Measurements from ENCODE around the gene PTPN13.

PTPN13 gene

GRCh38 chr4:86769794-86770193 lies 175.7 kb downstream of the PTPN13 start:
- no peak for DNase-seq (ENCODE audit: low spot score)
- in situ Hi-C loops (cut with MboI; ENCODE audit: low pct_unique_long_range_greater_than_20kb, low sequenced_read_pairs, unreplicated experiment), result no loop called here
- TF ChIP-seq, protein P1, sequence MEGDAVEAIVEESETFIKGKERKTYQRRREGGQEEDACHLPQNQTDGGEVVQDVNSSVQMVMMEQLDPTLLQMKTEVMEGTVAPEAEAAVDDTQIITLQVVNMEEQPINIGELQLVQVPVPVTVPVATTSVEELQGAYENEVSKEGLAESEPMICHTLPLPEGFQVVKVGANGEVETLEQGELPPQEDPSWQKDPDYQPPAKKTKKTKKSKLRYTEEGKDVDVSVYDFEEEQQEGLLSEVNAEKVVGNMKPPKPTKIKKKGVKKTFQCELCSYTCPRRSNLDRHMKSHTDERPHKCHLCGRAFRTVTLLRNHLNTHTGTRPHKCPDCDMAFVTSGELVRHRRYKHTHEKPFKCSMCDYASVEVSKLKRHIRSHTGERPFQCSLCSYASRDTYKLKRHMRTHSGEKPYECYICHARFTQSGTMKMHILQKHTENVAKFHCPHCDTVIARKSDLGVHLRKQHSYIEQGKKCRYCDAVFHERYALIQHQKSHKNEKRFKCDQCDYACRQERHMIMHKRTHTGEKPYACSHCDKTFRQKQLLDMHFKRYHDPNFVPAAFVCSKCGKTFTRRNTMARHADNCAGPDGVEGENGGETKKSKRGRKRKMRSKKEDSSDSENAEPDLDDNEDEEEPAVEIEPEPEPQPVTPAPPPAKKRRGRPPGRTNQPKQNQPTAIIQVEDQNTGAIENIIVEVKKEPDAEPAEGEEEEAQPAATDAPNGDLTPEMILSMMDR (IDR thresholded peaks at IDR 0.05; ENCODE audit: extremely low read depth, insufficient read depth, missing control alignments), result no peak

DNA sequence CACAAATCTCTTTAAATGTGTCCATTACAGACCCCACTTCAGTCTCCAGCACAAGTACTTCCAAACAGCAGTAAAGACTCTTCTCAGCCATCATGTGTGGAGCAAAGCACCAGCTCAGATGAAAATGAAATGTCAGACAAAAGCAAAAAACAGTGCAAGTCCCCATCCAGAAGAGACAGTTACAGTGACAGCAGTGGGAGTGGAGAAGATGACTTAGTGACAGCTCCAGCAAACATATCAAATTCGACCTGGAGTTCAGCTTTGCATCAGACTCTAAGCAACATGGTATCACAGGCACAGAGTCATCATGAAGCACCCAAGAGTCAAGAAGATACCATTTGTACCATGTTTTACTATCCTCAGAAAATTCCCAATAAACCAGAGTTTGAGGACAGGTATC lies 177.0 kb downstream of the PTPN13 start:
- in situ Hi-C loops (cut with MboI; ENCODE audit: low pct_unique_long_range_greater_than_20kb, low sequenced_read_pairs, unreplicated experiment), result no loop called here
- no peak for DNase-seq (ENCODE audit: low spot score)
- TF ChIP-seq, protein P1 (IDR thresholded peaks at IDR 0.05; ENCODE audit: extremely low read depth, insufficient read depth, missing control alignments), result no peak

DNA sequence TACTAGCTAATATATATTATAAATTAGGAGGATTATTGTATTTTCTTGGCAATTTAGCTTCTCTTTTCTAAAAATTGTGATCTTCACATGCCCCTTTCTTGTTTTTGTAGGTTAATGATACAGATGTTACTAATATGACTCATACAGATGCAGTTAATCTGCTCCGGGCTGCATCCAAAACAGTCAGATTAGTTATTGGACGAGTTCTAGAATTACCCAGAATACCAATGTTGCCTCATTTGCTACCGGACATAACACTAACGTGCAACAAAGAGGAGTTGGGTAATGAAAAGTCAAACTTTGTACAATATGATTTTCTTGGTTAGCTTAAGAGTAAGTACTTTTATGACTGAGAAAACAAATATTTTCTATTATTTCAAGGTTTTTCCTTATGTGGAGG lies 180.9 kb downstream of the PTPN13 start:
- TF ChIP-seq, protein P1 (IDR thresholded peaks at IDR 0.05; ENCODE audit: extremely low read depth, insufficient read depth, missing control alignments), result no peak
- no peak for DNase-seq (ENCODE audit: low spot score)
- in situ Hi-C loops (cut with MboI; ENCODE audit: low pct_unique_long_range_greater_than_20kb, low sequenced_read_pairs, unreplicated experiment), result no loop called here

- in situ Hi-C loops (cut with MboI; ENCODE audit: low pct_unique_long_range_greater_than_20kb, low sequenced_read_pairs, unreplicated experiment), result no loop called here
- TF ChIP-seq, protein P1 (IDR thresholded peaks at IDR 0.05; ENCODE audit: extremely low read depth, insufficient read depth, missing control alignments), result no peak
- DNase-seq (ENCODE audit: low spot score), result no peak
Measured at GRCh38 chr4:86778175-86778574, 184.1 kb downstream of the PTPN13 start.

- no peak for DNase-seq (ENCODE audit: low spot score)
- in situ Hi-C loops (cut with MboI; ENCODE audit: low pct_unique_long_range_greater_than_20kb, low sequenced_read_pairs, unreplicated experiment), result no loop called here
- TF ChIP-seq, protein P1 (IDR thresholded peaks at IDR 0.05; ENCODE audit: extremely low read depth, insufficient read depth, missing control alignments), result no peak
Measured at GRCh38 chr4:86788826-86789225, 194.7 kb downstream of the PTPN13 start.

DNA sequence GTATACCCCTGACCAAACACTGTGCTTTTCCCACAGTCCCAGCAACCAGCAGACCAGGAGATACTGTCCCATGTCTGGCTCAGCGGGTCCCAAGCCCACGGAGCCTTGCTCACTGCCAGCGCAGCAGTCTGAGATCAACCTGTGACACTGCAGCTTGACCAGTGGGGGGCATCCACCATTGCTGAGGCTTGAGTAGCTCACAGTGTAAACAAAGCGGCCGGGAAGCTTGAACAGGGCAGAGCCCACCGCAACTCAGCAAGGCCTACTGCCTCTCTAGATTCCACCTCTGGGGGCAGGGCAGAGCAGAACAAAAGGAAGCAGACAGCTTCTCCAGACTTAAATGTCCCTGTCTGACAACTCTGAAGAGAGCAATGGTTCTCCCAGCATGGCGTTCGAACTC lies 197.0 kb downstream of the PTPN13 start:
- DNase-seq (ENCODE audit: low spot score), result no peak

More for the DNA sequence above, 197.0 kb downstream of the PTPN13 start:
- in situ Hi-C loops (cut with MboI; ENCODE audit: low pct_unique_long_range_greater_than_20kb, low sequenced_read_pairs, unreplicated experiment), result no loop called here
- TF ChIP-seq, protein P1 (IDR thresholded peaks at IDR 0.05; ENCODE audit: extremely low read depth, insufficient read depth, missing control alignments), result no peak
